AG04449 (cell line): ENCODE data around the gene SRP68.

ENCODE experiments used
- CTCF ChIA-PET: fragments of 350-600 bp; formaldehyde crosslinking; extraction: SDS; loops from one replicate; lab custom pipeline; 2021; ENCODE audit warnings: antibody characterized with exemption; lab: Yijun Ruan, JAX
- POLR2A ChIA-PET: fragments of 400-600, 350-600 bp; formaldehyde crosslinking; extraction: SDS; loops from one replicate; lab custom pipeline; 2020; ENCODE audit warnings: antibody characterized with exemption, inconsistent platforms; lab: Yijun Ruan, JAX
- DNase-seq: peaks from one replicate; pipeline ENCODE4 v3.0.0-alpha.2; 2010; ENCODE audit warnings: low read depth, low spot score
- H3K4me3 ChIP-seq: 2 replicates; pipeline ENCODE4 v1.5.1; 2011; ENCODE audit warnings: low read depth, mild to moderate bottlenecking, control low read depth, low read length
- TF ChIP-seq, protein P1 (sequence below): IDR thresholded peaks from one replicate; pipeline ENCODE4 v1.5.1; 2011; ENCODE audit warnings: mild to moderate bottlenecking, moderate library complexity, low read length, control low read depth, inconsistent platforms; ENCODE audit not compliant: insufficient read depth; ENCODE audit errors: missing control alignments

Gene SRP68

DNA sequence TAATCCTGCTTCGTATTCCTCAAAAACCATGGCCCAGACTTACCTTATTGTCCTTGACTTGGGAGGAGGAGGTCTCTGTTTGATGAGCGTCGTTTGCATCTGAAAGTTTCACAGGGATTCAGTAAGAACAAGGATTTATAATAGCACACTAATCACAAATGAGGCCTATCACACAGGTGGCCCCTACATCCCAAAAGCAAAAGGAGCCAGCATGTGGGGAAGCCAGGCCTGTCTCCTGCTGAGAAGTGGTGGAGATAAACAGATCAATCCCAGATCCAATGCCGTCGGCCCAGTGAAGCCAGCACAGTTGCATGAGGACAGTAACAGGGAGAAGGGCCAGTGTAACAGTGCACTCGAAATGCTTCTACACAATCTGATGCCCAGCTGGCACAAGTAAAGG, 31.9 kb downstream of the SRP68 start:
- H3K4me3 ChIP-seq = no peak overlapping the region
- ChIA-PET CTCF (interaction anchor here (7.4 kb wide), 1 partner anchor 27 kb away, joined by 52 read pairs; no protein-coding TSS in a partner anchor), POLR2A (no interaction called here)
- no peak for DNase-seq
- TF ChIP-seq, protein P1, sequence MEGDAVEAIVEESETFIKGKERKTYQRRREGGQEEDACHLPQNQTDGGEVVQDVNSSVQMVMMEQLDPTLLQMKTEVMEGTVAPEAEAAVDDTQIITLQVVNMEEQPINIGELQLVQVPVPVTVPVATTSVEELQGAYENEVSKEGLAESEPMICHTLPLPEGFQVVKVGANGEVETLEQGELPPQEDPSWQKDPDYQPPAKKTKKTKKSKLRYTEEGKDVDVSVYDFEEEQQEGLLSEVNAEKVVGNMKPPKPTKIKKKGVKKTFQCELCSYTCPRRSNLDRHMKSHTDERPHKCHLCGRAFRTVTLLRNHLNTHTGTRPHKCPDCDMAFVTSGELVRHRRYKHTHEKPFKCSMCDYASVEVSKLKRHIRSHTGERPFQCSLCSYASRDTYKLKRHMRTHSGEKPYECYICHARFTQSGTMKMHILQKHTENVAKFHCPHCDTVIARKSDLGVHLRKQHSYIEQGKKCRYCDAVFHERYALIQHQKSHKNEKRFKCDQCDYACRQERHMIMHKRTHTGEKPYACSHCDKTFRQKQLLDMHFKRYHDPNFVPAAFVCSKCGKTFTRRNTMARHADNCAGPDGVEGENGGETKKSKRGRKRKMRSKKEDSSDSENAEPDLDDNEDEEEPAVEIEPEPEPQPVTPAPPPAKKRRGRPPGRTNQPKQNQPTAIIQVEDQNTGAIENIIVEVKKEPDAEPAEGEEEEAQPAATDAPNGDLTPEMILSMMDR = no peak

DNA sequence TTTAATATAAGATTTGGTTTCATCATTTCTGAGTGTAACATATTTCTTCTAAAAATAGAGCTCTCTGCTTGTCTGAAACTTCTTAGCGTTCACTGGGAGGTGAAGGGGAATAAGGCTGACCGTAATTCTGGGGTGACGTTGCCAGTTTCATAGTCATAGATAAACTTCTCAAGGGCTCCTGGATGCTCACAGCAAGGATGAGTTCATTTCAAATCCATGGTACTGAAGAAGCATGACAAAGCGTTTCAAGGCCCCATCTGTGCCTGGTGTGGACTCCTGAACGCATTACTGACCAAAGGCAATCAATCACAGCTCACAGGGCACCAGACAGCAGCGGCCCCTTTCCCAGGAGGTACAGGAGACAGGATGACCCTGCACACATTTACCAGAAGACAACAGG, 33.2 kb downstream of the SRP68 start:
- POLR2A ChIA-PET = no interaction called here
- no peak overlapping the region for H3K4me3 ChIP-seq
- CTCF ChIA-PET = interaction anchor here (7.4 kb wide), 1 partner anchor 25 kb away, joined by 52 read pairs; no protein-coding TSS in a partner anchor
- TF ChIP-seq, protein P1 = no peak
- DNase-seq = no peak

GRCh38 chr17:76038050-76038449, 34.3 kb downstream of the SRP68 start:
- POLR2A ChIA-PET = no interaction called here

GRCh38 chr17:76036497-76037261, 35.6 kb downstream of the SRP68 start:
- H3K4me3 ChIP-seq = no peak overlapping the region
- TF ChIP-seq, protein P1 = no peak
- DNase-seq = no peak
- CTCF ChIA-PET = interaction anchor here (0.9 to 7.4 kb wide), 3 partner anchors 12 to 31 kb away, joined by 3 to 52 read pairs (median 5); no protein-coding TSS in a partner anchor
- POLR2A ChIA-PET = no interaction called here

More at GRCh38 chr17:76038050-76038449, 34.3 kb downstream of the SRP68 start:
- H3K4me3 ChIP-seq = no peak overlapping the region
- CTCF ChIA-PET = interaction anchor here (1.3 to 7.4 kb wide), 2 partner anchors 24 to 242 kb away, joined by 3 to 52 read pairs; no protein-coding TSS in a partner anchor
- no peak for DNase-seq
- TF ChIP-seq, protein P1 = no peak

DNA sequence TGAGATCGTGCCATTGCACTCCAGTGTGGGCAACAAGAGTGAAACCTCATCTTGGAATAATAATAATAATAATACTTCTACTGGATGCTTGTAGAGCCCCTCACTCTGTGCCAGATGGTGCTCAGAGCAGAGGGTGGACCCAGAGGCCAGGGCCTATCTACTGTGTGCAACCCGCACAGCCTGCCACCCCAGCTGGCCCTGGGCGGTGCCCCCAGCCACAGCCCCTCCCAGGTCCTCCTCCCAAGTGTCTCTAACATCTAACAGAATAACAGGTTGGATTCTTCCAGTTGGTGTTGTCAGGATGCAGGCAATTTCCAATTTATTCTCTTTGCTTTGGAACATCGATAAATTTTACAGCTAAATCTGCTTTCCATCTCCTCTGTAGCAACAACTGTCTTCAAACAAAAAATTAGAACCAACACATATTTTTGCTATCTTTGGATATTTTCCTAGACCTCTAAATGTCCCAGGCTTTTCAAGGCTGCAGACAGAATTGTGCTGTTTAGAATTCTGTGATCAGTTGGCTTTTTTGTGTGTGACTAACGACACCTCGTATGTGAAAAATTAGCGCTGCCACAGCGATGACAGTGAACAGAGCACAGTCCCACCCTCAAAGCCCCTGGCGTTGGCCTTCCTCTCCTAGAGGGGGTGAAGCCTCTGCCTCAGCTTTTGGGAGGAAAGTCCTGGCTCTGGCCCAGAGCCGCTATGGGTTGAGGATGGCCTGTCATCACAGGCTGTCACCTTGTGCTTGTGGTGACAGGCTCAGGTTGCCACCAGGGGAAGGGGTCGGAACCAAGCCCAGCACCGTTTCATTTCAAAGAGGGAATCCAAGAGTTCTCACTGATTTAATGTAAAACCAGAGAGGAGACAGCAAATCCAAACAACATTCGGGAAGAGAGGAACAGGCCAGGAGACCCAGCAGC, 37.6 kb downstream of the SRP68 start:
- DNase-seq = no peak
- POLR2A ChIA-PET = no interaction called here
- H3K4me3 ChIP-seq = no peak overlapping the region
- CTCF ChIA-PET = interaction anchor here (1.3 to 7.0 kb wide), 4 partner anchors 21 to 245 kb away, joined by 3 to 50 read pairs (median 7); no protein-coding TSS in a partner anchor
- TF ChIP-seq, protein P1 = no peak
